HG03521 (cell line): ENCODE results near the gene MGAM2.

ENCODE experiments used
- ATAC-seq: cut with Tn5 transposase; IDR thresholded peaks from one replicate; pipeline ENCODE4 v1.9.1; 2021; ENCODE audit warnings: mild to moderate bottlenecking, moderate library complexity; ENCODE audit not compliant: unreplicated experiment

Gene MGAM2

GRCh38 chr7:142263598-142264380 lies 152.3 kb downstream of the MGAM2 start:
- no peak for ATAC-seq
